Liver (tissue), 9 donors: ENCODE results near the gene RPL29. TPM values are rescaled to one million over a fixed set of nuclear protein-coding genes. Genes with fewer than 3 reads are reported as not detected.

Experiments used
- DNase-seq: peaks from one replicate; pipeline ENCODE4 v3.0.0-alpha.2; 2017; ENCODE audit warnings: low spot score
- H3K27ac ChIP-seq, 2 donors: one replicate each; pipeline ENCODE4 v1.7.0; 2013; ENCODE audit warnings: inconsistent platforms in 2 of 2, low read length in 2 of 2, control low read depth in 1 of 2, low read depth in 1 of 2, mild to moderate bottlenecking in 1 of 2
- H3K27me3 ChIP-seq, 4 donors: one replicate each; pipeline versions ENCODE4 v1.6.1 to v1.7.0; 2013; ENCODE audit warnings: low read length in 3 of 4, inconsistent platforms in 1 of 4, mild to moderate bottlenecking in 1 of 4, moderate library complexity in 1 of 4; ENCODE audit not compliant: control insufficient read depth in 4 of 4, insufficient read depth in 4 of 4
- H3K36me3 ChIP-seq, 4 donors: one replicate each; pipeline versions ENCODE4 v1.6.1 to v1.7.0; 2013; ENCODE audit warnings: low read length in 3 of 4, mild to moderate bottlenecking in 3 of 4, low read depth in 1 of 4, moderate library complexity in 1 of 4; ENCODE audit not compliant: control insufficient read depth in 4 of 4, insufficient read depth in 3 of 4
- H3K4me1 ChIP-seq, 4 donors: one replicate each; pipeline versions ENCODE4 v1.6.1 to v1.7.0; 2013; ENCODE audit warnings: low read length in 3 of 4, mild to moderate bottlenecking in 3 of 4, moderate library complexity in 1 of 4; ENCODE audit not compliant: control insufficient read depth in 4 of 4, insufficient read depth in 4 of 4
- H3K4me3 ChIP-seq, 3 donors: one replicate each; pipeline versions ENCODE4 v1.6.1 to v1.7.0; 2013; ENCODE audit warnings: low read length in 3 of 3, control low read depth in 1 of 3, low read depth in 1 of 3, mild to moderate bottlenecking in 1 of 3
- H3K9ac ChIP-seq, 2 donors: one replicate each; pipeline ENCODE4 v1.7.0; 2013; ENCODE audit warnings: low read length in 2 of 2, mild to moderate bottlenecking in 2 of 2, moderate library complexity in 2 of 2, control low read depth in 1 of 2, low read depth in 1 of 2
- H3K9me3 ChIP-seq, 4 donors: one replicate each; pipeline versions ENCODE4 v1.6.1 to v1.7.0; 2013; ENCODE audit warnings: low read length in 3 of 4; ENCODE audit not compliant: control insufficient read depth in 4 of 4
- EGR1 ChIP-seq, 2 donors: IDR thresholded peaks; 2 replicates each; pipeline ENCODE4 v1.6.1; 2016 to 2018; ENCODE audit warnings: antibody characterized with exemption in 2 of 2, low read depth in 2 of 2
- FOXA1 ChIP-seq: IDR thresholded peaks from 2 replicates; pipeline ENCODE4 v1.6.1; 2016; ENCODE audit warnings: antibody characterized with exemption
- FOXA2 ChIP-seq: IDR thresholded peaks from 2 replicates; pipeline ENCODE4 v1.6.1; 2016; ENCODE audit warnings: antibody characterized with exemption
- GABPA ChIP-seq, 2 donors: IDR thresholded peaks in 1 of 2; conservative IDR thresholded peaks in 1 of 2; 2 replicates each; pipeline ENCODE4 v1.6.1; 2016; ENCODE audit warnings: antibody characterized with exemption in 2 of 2, mild to moderate bottlenecking in 1 of 2, moderate library complexity in 1 of 2
- HNF4A ChIP-seq, 2 donors: conservative IDR thresholded peaks; 2 replicates each; pipeline ENCODE4 v1.6.1; 2016; ENCODE audit warnings: antibody characterized with exemption in 2 of 2, mild to moderate bottlenecking in 2 of 2
- HNF4G ChIP-seq: IDR thresholded peaks from 2 replicates; pipeline ENCODE4 v1.6.1; 2016; ENCODE audit warnings: antibody characterized with exemption
- JUND ChIP-seq, 2 donors: IDR thresholded peaks; 2 replicates each; pipeline ENCODE4 v1.6.1; 2016; ENCODE audit warnings: antibody characterized with exemption in 2 of 2
- NR2F2 ChIP-seq: IDR thresholded peaks from 2 replicates; pipeline ENCODE4 v1.6.1; 2016; ENCODE audit warnings: antibody characterized with exemption
- RAD21 ChIP-seq, 2 donors: IDR thresholded peaks; 2 replicates each; pipeline ENCODE4 v1.6.1; 2016; ENCODE audit warnings: antibody characterized with exemption in 2 of 2, mild to moderate bottlenecking in 2 of 2
- RXRA ChIP-seq, 2 donors: IDR thresholded peaks; 2 replicates each; pipeline ENCODE4 v1.6.1; 2017 to 2018; ENCODE audit warnings: antibody characterized with exemption in 2 of 2, mild to moderate bottlenecking in 1 of 2
- SP1 ChIP-seq: IDR thresholded peaks from 2 replicates; pipeline ENCODE4 v1.6.1; 2018; ENCODE audit warnings: antibody characterized with exemption, mild to moderate bottlenecking
- TAF1 ChIP-seq: conservative IDR thresholded peaks from 2 replicates; pipeline ENCODE4 v1.6.1; 2016; ENCODE audit warnings: antibody characterized with exemption, mild to moderate bottlenecking
- YY1 ChIP-seq: IDR thresholded peaks from 2 replicates; pipeline ENCODE4 v1.6.1; 2016; ENCODE audit warnings: antibody characterized with exemption, mild to moderate bottlenecking
- WGBS: extraction: QIAGEN DNeasy Blood & Tissue Kit; methylation state at CpG from one replicate; pipeline ENCODE4 v1.1.7; 2013; 5-methylcytosine and 5-hydroxymethylcytosine counted together
- polyA plus RNA-seq, 2 donors: library from polyadenylated mRNA; stranded (reverse) in 1 of 2; unstranded in 1 of 2; fragments of 200-250 nt in 1 of 2; fragments of >200 nt in 1 of 2; fragmentation: Nextera tagmentation in 1 of 2; extraction: Ambion mirVana in 1 of 2; gene quantifications; one replicate each; pipeline versions ENCODE4 v1.2.1 to v1.2.3, GENCODE V29; 2013 to 2015
- total RNA-seq, 2 donors: library from RNA; depleted of rRNA; stranded (reverse); fragments of >200 nt; gene quantifications; one replicate each; pipeline ENCODE4 v1.2.3, GENCODE V29; 2014
- TF ChIP-seq, protein P1 (sequence below): IDR thresholded peaks from 2 replicates; pipeline ENCODE4 v1.6.1; 2016; ENCODE audit warnings: antibody characterized with exemption, mild to moderate bottlenecking
- TF ChIP-seq, protein P2 (sequence below): IDR thresholded peaks from 2 replicates; pipeline ENCODE4 v1.6.1; 2016; ENCODE audit warnings: antibody characterized with exemption
- TF ChIP-seq, protein P3 (sequence below): fragments of 150-350 bp; IDR thresholded peaks from 2 replicates; pipeline ENCODE4 v1.5.1; 2017; ENCODE audit warnings: improper control_type of control experiment, low read depth, low read length; ENCODE audit not compliant: missing input control
- TF ChIP-seq, protein P4 (sequence below): IDR thresholded peaks from 2 replicates; pipeline ENCODE4 v1.6.1; 2016; ENCODE audit warnings: antibody characterized with exemption
- TF ChIP-seq, protein P5 (sequence below): IDR thresholded peaks from 2 replicates; pipeline ENCODE4 v1.6.1; 2016; ENCODE audit warnings: antibody characterized with exemption
- donor health status: healthy.
- donor health status: healthy.
- donor health status: healthy.
- donor health status: healthy.
- donor health status: healthy.

Gene RPL29
- total and polyA plus RNA-seq, 4 donors: 292 to 789 (median 388) TPM

DNA sequence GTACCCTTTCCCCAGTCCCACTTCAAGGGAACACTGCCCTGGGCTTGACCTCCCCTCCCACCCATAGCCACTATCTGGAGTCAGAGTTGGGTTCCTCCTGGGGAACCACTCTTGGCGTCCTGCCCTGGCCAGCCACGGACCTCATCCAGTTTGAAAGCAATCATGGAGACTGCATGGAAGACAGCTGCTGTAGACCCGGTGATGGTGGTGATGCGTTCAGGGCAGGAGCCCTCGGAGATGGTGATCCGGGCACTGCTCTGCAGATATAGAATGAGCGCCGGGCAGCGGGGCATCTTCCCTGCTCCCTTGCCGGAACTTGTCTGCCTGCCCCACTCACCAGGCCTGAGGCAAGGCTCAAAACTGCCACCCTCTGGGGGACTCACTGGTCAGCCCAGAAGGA lies 35.3 kb downstream of the RPL29 start (continued):
- TF ChIP-seq, protein P1, sequence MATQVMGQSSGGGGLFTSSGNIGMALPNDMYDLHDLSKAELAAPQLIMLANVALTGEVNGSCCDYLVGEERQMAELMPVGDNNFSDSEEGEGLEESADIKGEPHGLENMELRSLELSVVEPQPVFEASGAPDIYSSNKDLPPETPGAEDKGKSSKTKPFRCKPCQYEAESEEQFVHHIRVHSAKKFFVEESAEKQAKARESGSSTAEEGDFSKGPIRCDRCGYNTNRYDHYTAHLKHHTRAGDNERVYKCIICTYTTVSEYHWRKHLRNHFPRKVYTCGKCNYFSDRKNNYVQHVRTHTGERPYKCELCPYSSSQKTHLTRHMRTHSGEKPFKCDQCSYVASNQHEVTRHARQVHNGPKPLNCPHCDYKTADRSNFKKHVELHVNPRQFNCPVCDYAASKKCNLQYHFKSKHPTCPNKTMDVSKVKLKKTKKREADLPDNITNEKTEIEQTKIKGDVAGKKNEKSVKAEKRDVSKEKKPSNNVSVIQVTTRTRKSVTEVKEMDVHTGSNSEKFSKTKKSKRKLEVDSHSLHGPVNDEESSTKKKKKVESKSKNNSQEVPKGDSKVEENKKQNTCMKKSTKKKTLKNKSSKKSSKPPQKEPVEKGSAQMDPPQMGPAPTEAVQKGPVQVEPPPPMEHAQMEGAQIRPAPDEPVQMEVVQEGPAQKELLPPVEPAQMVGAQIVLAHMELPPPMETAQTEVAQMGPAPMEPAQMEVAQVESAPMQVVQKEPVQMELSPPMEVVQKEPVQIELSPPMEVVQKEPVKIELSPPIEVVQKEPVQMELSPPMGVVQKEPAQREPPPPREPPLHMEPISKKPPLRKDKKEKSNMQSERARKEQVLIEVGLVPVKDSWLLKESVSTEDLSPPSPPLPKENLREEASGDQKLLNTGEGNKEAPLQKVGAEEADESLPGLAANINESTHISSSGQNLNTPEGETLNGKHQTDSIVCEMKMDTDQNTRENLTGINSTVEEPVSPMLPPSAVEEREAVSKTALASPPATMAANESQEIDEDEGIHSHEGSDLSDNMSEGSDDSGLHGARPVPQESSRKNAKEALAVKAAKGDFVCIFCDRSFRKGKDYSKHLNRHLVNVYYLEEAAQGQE: no peak

DNA sequence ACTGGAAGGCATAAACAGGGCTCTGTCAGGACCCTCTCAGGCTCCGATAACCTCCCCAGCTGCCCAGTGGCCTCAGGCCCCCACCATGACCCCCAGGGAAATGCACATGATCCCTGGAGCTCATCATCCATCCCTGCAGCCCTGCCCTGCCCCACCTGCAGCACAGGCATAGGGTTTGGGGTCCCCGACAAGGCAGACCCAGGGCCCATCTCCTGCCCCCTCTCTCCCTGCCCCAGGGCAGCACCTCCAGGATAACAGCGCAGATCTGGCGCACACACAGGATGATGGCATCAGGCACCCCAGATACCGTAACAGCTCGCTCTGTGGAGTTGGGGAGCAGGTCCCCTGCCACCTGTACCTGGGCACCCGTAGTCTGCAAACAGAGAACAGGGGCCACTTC lies 36.0 kb downstream of the RPL29 start:
- no peaks in the 10 kb centered on the region for H3K27me3 ChIP-seq
- H3K27ac ChIP-seq: no peak overlapping the region
- peaks cover 0 to 2% (median 0%) of the 10 kb centered on the region in 4 donors for H3K36me3 ChIP-seq
- no peak overlapping the region for H3K4me3 ChIP-seq
- 99% methylated on average over 7 of the region's 7 CpGs for WGBS
- H3K9ac ChIP-seq: no peak overlapping the region
- DNase-seq: no peak
- no peaks in the 10 kb centered on the region for H3K9me3 ChIP-seq
- TF ChIP-seq HNF4G: no peak
- TF ChIP-seq, protein P2, sequence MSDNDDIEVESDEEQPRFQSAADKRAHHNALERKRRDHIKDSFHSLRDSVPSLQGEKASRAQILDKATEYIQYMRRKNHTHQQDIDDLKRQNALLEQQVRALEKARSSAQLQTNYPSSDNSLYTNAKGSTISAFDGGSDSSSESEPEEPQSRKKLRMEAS: no peak
- no peak for TF ChIP-seq FOXA1
- no peak for TF ChIP-seq TAF1
- no peak for TF ChIP-seq YY1
- no peak for TF ChIP-seq EGR1 (IDR thresholded peaks at IDR 0.05; ENCODE audit: low read depth in 2 of 2)
- TF ChIP-seq, protein P3, sequence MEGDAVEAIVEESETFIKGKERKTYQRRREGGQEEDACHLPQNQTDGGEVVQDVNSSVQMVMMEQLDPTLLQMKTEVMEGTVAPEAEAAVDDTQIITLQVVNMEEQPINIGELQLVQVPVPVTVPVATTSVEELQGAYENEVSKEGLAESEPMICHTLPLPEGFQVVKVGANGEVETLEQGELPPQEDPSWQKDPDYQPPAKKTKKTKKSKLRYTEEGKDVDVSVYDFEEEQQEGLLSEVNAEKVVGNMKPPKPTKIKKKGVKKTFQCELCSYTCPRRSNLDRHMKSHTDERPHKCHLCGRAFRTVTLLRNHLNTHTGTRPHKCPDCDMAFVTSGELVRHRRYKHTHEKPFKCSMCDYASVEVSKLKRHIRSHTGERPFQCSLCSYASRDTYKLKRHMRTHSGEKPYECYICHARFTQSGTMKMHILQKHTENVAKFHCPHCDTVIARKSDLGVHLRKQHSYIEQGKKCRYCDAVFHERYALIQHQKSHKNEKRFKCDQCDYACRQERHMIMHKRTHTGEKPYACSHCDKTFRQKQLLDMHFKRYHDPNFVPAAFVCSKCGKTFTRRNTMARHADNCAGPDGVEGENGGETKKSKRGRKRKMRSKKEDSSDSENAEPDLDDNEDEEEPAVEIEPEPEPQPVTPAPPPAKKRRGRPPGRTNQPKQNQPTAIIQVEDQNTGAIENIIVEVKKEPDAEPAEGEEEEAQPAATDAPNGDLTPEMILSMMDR: no peak
- no peak for TF ChIP-seq HNF4A (conservative IDR thresholded peaks at IDR 0.05)
- TF ChIP-seq, protein P4, sequence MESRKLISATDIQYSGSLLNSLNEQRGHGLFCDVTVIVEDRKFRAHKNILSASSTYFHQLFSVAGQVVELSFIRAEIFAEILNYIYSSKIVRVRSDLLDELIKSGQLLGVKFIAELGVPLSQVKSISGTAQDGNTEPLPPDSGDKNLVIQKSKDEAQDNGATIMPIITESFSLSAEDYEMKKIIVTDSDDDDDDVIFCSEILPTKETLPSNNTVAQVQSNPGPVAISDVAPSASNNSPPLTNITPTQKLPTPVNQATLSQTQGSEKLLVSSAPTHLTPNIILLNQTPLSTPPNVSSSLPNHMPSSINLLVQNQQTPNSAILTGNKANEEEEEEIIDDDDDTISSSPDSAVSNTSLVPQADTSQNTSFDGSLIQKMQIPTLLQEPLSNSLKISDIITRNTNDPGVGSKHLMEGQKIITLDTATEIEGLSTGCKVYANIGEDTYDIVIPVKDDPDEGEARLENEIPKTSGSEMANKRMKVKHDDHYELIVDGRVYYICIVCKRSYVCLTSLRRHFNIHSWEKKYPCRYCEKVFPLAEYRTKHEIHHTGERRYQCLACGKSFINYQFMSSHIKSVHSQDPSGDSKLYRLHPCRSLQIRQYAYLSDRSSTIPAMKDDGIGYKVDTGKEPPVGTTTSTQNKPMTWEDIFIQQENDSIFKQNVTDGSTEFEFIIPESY: no peak
- TF ChIP-seq JUND (IDR thresholded peaks at IDR 0.05): no peak
- no peak for TF ChIP-seq RXRA (IDR thresholded peaks at IDR 0.05)
- TF ChIP-seq, protein P5, sequence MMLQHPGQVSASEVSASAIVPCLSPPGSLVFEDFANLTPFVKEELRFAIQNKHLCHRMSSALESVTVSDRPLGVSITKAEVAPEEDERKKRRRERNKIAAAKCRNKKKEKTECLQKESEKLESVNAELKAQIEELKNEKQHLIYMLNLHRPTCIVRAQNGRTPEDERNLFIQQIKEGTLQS: no peak
- no peak for TF ChIP-seq NR2F2
- no peak for TF ChIP-seq RAD21 (IDR thresholded peaks at IDR 0.05)
- no peak for TF ChIP-seq GABPA (IDR thresholded peaks at IDR 0.05 in 1 of 2, conservative IDR thresholded peaks at IDR 0.05 in 1 of 2)
- TF ChIP-seq FOXA2: no peak
- no peak for TF ChIP-seq SP1
- peaks cover 11 to 35% (median 19%) of the 10 kb centered on the region in 4 donors for H3K4me1 ChIP-seq
